ENCODE results near the gene RNF114.

GRCh38 chr20:49893242-49894072, 42.7 kb upstream of the RNF114 start:
- TF ChIP-seq CTCF (IDR thresholded peaks at IDR 0.05), result no peak
- no peak for TF ChIP-seq POLR2A (IDR thresholded peaks at IDR 0.05)
